GM20431 (cell line): Measurements from ENCODE around the gene AFF4.
"Not testable (repeated sequence)": the region's sequence is repeated elsewhere in the genome, so short reads cannot be mapped to it uniquely, and the experiment has no call there.

ENCODE experiments used
- in situ Hi-C: fragments of 300-500 bp; cut with MseI, MboI; formaldehyde crosslinking; loops from one replicate; pipeline ENCODE4 v1.15.0; 2020; ENCODE audit warnings: low sequenced_read_pairs; ENCODE audit not compliant: unreplicated experiment

AFF4 gene

DNA sequence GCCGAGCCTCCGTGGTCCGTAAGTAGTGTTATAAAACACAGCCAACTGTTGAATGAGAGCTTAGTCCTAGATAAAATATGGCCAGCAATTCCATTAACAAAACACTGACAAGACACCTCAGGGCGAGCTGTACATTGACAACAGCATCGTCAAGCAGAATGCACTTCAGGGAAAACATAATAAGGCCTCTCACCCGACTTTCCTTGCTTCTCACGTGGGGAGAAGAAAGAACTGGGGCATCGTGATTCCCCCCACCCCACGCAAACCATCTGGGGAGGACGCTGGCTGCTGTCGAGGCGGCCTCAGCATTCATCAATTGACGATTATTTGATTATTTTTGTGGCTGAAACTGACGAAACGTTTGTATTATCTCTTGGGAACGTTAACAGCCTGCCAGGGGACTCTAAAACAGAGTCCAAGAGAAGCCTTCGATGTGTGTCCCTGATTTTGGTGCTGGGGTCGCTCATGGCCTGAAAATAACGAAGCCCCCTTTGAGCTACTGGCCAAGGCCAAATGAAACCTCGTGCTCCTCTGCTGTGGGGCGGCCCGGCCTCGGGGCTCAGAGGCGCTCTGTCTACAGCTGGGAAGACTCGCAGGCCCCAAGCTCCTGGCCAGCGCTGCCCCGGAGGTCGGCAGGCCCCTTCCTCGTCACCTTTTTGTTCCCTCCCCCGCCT is 97.6 kb downstream of the AFF4 start:
- in situ Hi-C loops: no loop called here

DNA sequence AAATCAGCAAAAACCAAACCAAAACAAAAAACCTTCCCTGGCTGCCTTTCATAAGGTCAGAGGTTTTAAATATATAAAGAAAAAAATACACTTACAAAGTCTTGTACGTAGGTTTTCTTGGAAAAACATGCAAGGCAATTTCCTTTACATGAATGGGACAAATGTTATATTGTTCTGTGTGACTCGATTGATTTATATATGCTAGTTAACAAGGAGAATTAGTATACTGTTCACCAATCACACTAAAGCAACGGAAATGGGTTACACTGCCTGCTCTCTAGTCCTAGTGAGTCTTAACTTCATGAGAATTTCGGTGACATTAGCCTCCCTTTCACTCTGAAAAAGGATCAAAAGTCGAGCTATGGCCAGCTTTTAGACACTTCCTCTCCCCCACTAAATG is 102.7 kb downstream of the AFF4 start:
- in situ Hi-C loops: no loop called here

DNA sequence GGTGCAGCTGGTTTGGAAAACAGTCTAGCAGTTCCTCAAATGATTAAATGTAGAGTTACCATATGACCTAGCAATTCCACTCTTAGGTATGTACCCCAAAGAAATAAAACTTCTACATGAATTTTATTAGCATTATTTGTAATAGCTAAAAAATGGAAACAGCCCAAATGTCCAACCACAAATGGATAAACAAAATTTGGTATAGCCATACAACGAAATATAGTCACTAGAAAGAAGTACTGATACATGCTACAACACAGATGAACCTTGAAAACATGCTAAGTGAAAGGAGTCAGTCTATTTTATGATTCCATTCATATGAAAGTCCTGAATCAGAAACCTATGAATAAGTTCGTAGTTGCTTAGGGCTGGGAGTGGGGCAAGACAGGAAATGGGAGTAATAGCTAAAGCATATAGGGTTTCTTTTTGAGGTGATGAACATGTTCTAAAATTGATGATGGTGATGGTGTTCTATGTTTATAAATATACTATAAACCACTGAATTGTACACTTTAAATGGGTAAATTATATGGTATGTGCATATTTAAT is 103.5 kb downstream of the AFF4 start:
- in situ Hi-C loops: no loop called here

DNA sequence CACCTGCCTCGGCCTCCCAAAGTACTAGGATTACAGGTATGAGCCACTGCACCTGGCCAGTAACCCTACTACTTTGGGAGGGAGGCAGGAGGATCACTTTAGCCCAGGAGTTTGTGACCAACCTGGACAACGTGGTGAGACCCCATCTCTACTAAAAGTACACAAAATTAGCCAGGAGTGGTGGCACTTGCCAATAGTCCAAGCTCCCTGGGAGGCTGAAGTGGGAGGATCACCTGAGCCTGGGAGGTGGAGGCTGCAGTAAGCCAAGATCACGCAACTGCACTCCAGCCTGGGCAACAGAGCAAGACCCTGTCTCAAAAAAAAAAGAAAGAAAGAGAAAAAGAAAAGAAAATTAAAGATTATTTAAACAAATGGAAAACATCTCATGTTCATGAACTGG is 107.4 kb downstream of the AFF4 start:
- in situ Hi-C loops: no loop called here

DNA sequence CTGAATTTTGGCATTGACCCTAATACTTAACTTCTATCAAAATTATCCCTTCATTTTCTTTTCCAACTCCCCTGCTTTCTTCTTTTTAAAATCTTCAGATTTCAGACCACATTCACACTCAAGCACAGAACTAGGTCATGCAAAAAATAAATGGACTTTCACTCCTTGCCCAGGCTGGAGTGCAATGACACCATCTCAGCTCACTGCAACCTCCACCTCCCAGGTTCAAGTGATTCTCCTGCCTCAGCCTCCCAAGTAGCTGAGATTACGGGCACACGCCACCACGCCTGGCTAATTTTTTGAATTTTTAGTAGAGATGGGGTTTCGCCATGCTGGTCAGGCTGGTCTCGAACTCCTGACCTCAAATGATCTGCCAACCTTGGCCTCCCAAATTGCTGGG is 108.4 kb downstream of the AFF4 start:
- in situ Hi-C loops: not testable (repeated sequence)

DNA sequence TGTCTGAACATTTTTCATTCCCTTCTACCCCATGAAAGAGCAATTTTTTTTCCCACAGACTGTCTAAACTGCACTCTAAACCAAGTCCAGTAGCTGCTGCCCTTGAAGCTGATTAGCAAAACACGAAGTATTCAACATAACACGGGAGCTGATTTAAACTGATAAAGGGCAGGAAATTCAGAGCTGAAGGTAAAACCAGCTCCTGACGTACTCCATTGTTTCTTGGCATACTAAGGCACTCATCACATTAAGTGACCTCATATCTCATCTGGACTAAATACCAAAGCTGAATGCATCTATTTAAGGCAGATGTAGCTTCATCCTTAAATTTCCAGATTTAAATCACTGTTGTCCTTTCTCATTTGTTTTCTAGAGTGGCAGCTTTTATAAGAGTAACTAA is 109.1 kb downstream of the AFF4 start:
- in situ Hi-C loops: no loop called here

DNA sequence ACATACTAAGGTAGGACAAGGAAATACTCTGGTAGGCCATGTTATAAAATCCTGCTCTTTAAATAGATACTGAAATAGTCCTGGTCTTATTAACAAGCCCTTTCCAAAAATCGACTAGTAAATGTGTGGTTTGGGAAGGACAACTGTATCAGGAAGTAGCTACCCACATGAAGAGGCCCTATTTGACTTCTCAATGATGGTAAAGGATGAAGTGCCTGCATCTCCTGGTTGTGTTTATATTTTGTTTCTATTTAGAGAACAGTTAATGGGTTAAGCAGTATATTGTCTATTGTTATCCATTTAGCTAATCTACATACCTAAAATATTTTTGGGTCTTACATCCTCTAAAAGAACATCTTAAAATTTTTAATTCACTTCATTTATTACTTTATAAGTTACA is 109.6 kb downstream of the AFF4 start:
- in situ Hi-C loops: no loop called here

DNA sequence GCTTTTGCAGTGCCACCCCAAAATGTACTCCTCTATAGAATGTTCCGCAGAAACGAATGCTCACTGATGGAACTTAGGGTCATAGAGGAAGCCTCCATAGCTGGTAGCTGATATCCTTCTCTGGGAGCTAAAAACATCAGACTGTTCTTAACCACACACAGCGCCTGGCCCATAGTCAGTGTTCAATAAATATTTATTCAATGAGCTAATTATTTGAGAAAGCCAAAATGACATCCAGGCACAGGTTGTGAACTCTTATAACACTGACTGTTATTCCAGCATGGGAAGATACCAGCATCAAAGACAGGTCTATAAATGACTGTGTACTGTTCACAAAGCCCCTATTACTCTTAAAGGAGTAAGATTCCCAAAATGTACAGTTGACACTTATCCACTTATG is 110.1 kb downstream of the AFF4 start:
- in situ Hi-C loops: no loop called here

DNA sequence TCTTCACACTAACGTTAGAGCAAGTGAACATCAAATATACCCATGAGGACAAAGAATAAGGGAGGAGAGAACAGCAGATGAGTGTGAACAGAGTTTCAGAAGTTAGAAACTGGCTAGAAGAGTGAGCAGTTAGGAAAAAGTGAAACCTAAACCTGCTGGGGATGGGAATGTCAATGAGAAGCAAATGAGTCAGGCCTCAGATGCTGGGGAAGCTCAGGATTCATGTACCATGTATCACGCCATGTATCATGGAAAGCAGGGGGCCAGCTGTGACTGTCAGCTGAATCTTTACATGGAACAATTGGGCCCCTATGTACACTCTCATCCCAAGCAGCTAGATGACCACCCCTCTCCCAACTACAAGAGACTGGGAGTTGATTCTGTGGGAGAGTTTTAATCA is 113.4 kb downstream of the AFF4 start:
- in situ Hi-C loops: no loop called here

DNA sequence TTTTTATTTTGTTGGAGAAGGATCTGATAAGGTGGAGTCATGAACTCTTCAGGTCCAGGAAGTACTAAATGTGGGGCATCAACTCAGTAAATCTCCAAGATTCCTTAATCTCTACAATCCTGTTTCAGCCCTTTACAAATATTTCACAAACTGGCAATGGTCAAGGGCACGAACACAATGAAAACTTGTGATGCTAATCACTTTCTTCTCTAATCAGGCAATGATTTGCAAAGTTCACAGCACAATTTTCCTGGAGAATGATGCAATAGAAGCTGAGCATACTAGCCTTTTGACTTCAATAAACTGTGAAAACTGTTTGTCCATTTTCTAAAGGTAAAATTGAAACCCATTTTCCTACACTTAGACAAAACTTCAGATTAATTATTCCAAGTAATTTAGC is 114.1 kb downstream of the AFF4 start:
- in situ Hi-C loops: loop anchor here (25.0 kb wide), 1 partner anchor 462 kb away; no protein-coding TSS in a partner anchor

DNA sequence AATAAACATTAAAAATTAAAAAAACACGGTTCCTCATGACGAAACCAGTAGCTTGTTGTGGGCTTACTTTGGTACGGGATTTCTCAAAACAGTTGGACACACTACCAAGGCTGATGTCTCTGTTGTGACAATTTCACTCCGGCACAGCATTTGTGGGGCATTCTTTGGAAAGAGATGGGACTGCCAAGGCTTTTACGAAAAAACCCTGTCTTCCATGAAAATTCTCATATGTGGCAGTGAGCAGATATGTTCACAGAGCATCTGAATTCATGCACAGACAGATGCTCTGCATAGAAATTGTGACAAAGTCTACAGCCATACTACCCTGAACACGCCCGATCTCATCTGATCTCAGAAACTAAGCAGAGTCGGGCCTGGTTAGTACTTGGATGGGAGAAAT is 115.2 kb downstream of the AFF4 start:
- in situ Hi-C loops: loop anchor here (25.0 kb wide), 1 partner anchor 461 kb away; no protein-coding TSS in a partner anchor

DNA sequence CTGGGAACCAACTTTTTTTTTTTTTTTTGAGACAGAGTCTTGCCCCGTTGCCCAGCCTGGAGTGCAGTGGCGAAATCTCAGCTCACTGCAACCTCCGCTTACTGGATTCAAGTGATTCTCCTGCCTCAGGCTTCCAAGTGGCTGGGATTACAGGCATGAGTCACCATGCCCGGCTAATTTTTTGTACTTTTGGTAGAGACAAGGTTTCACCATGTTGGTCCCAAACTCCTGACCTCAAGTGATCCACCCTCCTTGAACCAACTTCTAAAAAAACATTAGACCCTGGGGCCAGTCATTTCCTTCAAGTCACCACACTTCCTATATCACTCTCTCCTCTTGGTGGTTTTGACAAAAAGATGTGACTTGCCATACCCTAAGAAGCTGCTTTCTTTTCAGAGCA is 122.1 kb downstream of the AFF4 start:
- in situ Hi-C loops: loop anchor here (25.0 kb wide), 1 partner anchor 454 kb away; no protein-coding TSS in a partner anchor

DNA sequence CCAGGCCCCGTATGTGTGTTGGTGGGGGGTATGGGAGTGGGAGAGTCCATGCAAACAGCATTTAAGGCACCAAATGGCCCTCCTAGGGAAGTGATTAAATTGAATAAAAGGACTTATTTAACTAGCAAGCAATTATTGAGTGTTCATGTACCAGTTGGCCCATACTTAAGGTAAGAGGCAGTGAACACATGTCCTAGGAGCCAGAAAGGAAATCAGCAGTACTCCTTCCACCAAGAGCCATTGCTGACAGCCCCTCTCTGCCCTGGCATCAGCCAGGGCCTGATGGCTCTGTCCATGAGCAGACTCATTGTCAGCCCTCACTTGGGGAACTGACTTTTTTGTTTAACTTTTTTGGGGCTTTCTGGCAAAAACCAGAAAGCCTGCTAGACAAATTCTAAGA is 122.5 kb downstream of the AFF4 start:
- in situ Hi-C loops: loop anchor here (25.0 kb wide), 1 partner anchor 454 kb away; no protein-coding TSS in a partner anchor

DNA sequence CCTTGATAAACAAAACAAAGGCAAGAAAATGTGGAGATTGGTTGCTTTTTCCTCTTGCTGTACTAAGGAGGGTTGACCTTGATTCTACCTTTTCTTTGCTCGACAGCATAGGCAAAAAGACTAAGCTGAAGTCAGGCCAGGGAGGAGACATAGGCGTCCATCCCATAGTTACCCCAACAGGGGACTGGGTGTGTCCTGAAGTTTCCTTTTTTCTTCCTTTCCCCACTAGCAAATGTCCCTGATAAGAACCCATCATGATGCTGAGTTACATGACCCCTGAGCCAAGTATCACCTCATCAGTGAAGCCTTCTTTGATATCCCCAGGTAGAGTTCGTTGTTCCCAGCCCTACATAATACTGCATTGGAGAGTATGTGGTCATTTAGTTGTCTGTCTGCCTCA is 123.1 kb downstream of the AFF4 start:
- in situ Hi-C loops: loop anchor here (25.0 kb wide), 1 partner anchor 453 kb away; no protein-coding TSS in a partner anchor

DNA sequence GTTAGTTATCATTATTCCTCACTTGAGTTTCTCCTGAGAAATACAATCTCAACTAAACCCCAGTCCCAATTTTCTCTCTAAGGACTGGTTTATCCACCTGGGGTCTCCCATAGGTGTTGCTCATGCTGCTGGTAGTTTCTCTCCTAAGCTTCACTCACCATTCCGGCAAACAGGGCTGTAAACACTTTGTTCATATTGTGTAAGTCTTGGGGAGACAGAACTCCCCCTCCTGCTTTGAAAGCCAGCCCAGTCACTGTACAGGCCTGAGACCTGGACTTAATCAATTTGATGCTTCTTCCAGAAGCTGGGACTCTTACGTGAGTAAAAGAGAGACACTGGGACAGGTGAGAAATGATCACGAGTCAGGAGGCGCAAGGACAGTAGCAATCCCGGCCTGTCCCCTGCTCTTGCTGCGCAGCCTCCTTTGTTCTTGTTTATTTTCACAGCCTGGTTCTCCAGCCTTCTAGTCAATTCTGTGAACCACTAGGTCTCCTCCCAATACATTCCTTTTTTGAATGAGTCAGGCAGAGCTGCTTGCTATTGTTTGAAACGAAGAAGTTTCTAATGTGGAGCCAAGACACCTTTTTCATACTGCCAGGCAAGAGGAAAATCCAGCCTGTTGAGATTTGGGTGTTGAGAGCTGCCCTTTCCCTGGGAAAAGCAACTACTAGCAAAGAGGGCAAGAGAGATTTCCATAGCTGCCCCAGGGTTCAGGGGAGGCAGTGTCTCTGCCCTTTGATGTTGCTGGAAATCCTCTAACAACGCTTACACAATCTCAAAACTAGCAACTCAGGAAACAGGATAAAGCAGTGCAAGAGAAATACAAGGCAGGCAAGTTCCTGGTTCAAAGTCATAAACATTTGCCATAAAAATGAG is 123.8 kb downstream of the AFF4 start:
- in situ Hi-C loops: loop anchor here (25.0 kb wide), 1 partner anchor 452 kb away; no protein-coding TSS in a partner anchor

DNA sequence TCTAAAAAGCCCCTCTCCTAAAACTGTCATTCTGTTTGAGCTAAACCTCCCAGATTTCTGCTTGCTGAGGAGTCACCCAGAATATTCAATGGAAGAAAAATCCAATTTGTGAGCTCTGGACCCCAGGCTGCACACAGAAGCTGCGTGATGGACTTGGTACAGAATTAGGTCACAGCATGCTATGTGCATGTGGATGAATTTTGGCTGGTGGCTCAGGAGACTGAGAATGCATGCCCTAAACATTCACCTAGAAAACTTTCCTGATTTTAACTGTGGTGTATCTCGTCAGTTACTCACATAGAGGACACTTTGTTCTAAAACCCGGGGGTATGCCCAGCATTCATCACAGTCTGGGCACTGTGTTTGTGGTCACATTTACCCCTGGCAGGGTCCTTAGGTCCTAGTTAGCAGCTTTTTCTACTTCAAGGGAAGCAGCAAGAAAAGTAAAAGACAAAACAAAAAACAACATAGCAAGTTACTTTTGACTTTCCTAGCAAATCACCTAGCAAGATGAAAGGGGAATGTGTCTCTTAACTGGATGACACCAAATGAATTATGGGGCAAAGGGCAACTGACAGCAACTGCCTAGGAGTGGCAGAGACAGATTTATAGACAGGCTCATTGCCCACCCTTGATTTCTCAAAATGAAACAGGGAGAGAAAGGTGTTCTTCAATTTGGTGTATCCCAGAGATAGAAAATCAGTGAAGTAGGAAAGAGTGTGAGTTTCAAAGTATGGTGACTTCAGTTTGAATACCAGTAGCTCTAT is 124.7 kb downstream of the AFF4 start:
- in situ Hi-C loops: loop anchor here (25.0 kb wide), 1 partner anchor 451 kb away; no protein-coding TSS in a partner anchor

DNA sequence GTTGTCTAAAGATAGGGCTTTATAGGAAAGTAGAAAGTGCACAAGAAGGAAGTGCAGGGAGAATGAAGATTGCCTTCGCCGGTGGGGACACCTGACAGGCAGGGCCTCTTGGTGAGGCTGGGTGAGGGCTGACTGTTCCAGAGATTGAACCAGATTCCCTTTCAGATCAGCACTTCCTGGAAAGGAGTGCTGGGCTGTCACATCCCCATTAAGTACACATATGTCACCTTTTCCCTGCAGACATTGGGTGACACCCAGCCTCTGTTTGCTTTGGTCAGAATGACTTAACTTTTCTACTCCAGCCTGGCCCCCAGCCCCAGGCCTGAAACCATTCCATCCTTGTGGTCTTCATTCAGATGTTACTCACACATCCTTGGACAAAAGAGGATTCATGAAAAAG is 125.6 kb downstream of the AFF4 start:
- in situ Hi-C loops: loop anchor here (25.0 kb wide), 1 partner anchor 451 kb away; no protein-coding TSS in a partner anchor

DNA sequence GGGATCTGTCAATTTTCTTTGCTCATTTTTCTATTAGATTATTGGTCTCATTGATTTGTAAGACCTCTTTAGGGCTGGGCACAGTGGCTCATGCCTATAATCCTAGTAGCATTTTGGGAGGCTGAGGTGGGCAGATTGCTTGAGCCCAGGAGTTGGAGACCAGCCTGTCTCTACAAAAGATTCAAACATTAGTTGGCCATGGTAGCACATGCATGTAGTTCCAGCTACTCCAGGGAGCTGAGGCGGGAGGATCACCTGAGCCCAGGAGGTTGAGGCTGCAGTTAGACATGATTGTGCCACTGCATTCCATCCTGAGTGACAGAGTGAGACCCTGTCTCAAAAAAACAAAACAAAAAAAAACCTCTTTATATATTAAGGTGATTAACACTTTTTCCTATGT is 126.6 kb downstream of the AFF4 start:
- in situ Hi-C loops: loop anchor here (25.0 kb wide), 1 partner anchor 450 kb away; no protein-coding TSS in a partner anchor

DNA sequence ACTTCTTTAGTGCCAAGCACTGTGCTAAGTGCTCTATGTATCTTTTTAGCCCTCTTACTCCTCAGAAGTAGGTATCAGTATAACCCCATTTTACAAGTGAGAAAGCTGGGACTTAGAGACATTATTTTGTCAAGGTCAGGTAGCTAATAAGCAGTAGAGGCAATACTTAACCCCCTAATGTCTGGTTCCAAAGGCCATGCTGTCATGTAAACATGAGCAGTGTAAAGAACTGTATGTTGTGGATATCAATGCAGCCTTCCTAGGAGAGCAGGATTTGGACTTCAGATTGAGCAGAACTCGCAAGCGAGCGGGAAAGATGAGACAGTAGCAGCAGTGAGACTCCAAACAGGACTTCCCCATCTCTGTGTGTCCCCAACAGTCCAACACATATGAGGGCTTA is 129.4 kb downstream of the AFF4 start:
- in situ Hi-C loops: loop anchor here (25.0 kb wide), 1 partner anchor 447 kb away; no protein-coding TSS in a partner anchor

DNA sequence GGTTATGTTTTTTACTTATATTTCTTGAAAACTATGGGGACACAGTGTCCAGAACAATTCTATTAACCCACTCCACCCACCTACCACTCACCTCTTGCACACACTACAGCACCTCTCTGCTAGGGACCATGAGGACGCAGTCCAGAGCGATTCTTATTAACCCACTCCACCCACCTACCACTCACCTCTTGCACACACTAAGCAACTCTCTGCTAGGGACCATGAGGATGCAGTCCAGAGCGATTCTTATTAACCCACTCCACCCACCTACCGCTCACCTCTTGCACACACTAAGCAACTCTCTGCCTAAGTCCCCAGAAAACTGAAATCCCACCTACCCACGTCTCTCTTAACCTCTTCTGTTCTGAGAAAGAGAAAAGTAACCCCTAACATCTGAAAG is 130.8 kb downstream of the AFF4 start:
- in situ Hi-C loops: loop anchor here (25.0 kb wide), 1 partner anchor 445 kb away; no protein-coding TSS in a partner anchor
